Neutrophil (primary cell): Measurements from ENCODE around the gene METTL6.

ENCODE experiments used
- H3K27ac ChIP-seq: fragments of 200-600 bp; sonication (generic); 2 replicates; pipeline ENCODE4 v1.5.1; 2016; ENCODE audit warnings: mild to moderate bottlenecking, moderate library complexity
- H3K27me3 ChIP-seq: fragments of 200-600 bp; sonication (generic); 2 replicates; pipeline ENCODE4 v1.6.0; 2016; ENCODE audit warnings: mild to moderate bottlenecking
- H3K36me3 ChIP-seq: fragments of 200-600 bp; sonication (generic); 2 replicates; pipeline ENCODE4 v1.5.1; 2017
- H3K4me1 ChIP-seq, 2 experiments: fragments of 200-600 bp in 1 of 2; sonication (generic) in 1 of 2; 1 replicate in 1 of 2; 2 replicates in 1 of 2; pipeline versions ENCODE4 v1.5.1 to v1.6.1; 2013 to 2016; ENCODE audit warnings: low read depth in 1 of 2, low read length in 1 of 2, mild to moderate bottlenecking in 1 of 2, moderate library complexity in 1 of 2; ENCODE audit not compliant: control insufficient read depth in 1 of 2, insufficient read depth in 1 of 2
- H3K4me3 ChIP-seq, 2 experiments: fragments of 200-600 bp in 1 of 2; sonication (generic) in 1 of 2; 1 replicate in 1 of 2; 2 replicates in 1 of 2; pipeline ENCODE4 v1.5.1; 2013 to 2016; ENCODE audit warnings: low read depth in 1 of 2, low read length in 1 of 2, mild to moderate bottlenecking in 1 of 2, moderate library complexity in 1 of 2
- H3K9me3 ChIP-seq: fragments of 200-600 bp; sonication (generic); 2 replicates; pipeline ENCODE4 v1.5.1; 2016
- TF ChIP-seq, protein P1 (sequence below): fragments of 200-600 bp; sonication (generic); IDR thresholded peaks from 2 replicates; pipeline ENCODE4 v1.5.1; 2016; ENCODE audit warnings: antibody characterized with exemption

The METTL6 gene

DNA sequence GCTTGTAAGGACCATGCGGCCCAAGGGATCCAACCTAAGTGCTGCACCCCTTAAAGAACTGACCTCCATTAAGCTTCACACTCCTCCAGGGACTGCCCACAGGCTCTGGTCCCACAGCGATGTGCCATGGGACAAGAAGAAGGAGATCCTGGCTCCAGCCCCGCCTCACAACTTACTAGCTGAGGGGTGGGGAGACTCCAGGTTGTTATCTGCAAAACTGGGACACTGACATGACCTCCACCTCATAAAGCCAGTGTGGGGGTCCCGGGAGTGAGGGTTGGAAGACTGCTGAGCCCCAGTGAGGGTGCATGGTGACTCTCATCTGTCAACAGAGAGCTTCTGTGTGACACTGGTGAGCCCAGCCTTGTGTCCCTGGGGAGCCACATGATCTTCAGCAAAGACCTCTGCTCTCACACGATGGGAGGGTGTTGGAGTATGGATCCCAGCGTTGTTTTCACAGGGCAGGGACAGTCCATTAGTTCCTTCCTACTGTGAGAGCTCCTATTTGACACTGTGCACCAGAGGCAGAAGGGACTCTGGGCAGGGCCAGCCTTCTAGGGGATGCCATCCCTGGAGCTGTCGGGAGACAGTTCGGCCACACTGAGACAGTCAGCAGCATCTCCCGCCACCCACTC is 26.8 kb upstream of the METTL6 start:
- H3K27me3 ChIP-seq: no peaks in the 10 kb centered on the region
- H3K27ac ChIP-seq: no peak overlapping the region
- no peaks in the 10 kb centered on the region for H3K9me3 ChIP-seq
- H3K4me3 ChIP-seq: no peak overlapping the region
- TF ChIP-seq, protein P1, sequence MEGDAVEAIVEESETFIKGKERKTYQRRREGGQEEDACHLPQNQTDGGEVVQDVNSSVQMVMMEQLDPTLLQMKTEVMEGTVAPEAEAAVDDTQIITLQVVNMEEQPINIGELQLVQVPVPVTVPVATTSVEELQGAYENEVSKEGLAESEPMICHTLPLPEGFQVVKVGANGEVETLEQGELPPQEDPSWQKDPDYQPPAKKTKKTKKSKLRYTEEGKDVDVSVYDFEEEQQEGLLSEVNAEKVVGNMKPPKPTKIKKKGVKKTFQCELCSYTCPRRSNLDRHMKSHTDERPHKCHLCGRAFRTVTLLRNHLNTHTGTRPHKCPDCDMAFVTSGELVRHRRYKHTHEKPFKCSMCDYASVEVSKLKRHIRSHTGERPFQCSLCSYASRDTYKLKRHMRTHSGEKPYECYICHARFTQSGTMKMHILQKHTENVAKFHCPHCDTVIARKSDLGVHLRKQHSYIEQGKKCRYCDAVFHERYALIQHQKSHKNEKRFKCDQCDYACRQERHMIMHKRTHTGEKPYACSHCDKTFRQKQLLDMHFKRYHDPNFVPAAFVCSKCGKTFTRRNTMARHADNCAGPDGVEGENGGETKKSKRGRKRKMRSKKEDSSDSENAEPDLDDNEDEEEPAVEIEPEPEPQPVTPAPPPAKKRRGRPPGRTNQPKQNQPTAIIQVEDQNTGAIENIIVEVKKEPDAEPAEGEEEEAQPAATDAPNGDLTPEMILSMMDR: no peak
- H3K4me1 ChIP-seq: peaks cover 14 to 15% of the 10 kb centered on the region in 2 experiments
- H3K36me3 ChIP-seq: no peaks in the 10 kb centered on the region

DNA sequence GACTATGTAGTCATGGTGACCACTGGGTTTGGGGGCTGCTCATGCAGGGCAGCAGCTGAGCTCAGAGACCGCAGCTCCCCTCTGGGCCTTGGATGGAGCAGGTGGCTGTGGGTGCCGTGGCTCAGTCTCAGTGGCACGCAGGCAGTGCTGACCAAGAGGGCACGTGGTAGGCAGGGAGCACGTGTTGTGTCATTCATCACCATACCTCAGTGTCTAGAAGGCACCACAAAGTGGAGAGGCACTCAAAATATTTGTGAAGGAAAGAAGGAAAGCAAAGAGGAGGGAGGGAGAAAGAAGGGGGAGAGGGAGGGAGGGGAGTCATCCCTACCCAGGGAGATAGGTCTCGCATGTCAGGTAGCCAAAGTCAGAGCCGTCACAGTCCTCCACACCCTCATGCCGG is 26.2 kb upstream of the METTL6 start:
- Histone ChIP-seq H3K9me3 (no peaks in the 10 kb centered on the region), H3K4me3 (no peak overlapping the region), H3K4me1 (peaks cover 8 to 9% of the 10 kb centered on the region in 2 experiments), H3K36me3 (no peaks in the 10 kb centered on the region), H3K27me3 (no peaks in the 10 kb centered on the region), H3K27ac (no peak overlapping the region)
- TF ChIP-seq, protein P1: no peak

DNA sequence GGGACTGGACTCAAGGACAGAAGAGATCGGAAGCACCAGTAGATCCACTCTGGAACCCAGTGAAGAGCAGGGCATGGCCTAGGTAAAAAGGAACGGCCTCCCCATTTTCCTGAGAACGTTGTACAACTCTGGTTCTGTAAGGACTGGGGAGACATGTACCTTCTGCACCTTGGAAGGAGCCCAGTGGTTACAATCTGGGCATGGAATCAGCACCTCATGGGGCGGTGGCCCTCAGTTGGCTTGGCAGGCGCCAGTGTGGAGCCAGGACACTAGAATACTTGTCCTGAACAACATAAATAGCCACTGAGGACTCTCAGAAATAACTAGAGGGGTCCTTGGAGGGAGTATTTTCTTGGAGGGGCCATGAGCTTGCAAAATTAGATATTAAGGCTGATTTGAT is 25.6 kb upstream of the METTL6 start:
- Histone ChIP-seq H3K36me3 (no peaks in the 10 kb centered on the region), H3K9me3 (no peaks in the 10 kb centered on the region), H3K27ac (no peak overlapping the region), H3K27me3 (no peaks in the 10 kb centered on the region), H3K4me3 (no peak overlapping the region), H3K4me1 (peaks cover 2 to 4% of the 10 kb centered on the region in 2 experiments)
- TF ChIP-seq, protein P1: no peak

DNA sequence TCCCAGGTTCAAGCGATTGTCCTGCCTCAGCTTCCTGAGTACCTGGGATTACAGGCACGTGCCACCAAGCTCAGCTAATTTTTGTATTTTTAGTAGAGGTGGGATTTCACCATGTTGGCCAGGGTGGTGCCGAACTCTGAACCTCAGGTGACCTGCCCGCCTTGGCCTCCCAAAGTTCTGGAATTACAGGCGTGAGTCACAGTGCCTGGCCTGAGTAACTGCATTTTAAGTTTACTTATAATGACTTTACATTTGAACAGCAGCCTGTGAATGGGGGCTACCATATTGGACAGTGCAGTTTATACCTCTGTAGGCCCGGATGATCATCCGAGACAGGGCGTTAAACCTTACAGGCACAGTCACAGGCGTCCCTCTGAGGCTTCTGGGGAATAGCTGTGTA is 24.8 kb upstream of the METTL6 start:
- H3K9me3 ChIP-seq: no peaks in the 10 kb centered on the region
- no peak overlapping the region for H3K27ac ChIP-seq
- H3K4me3 ChIP-seq: no peak overlapping the region
- no peaks in the 10 kb centered on the region for H3K27me3 ChIP-seq
- TF ChIP-seq, protein P1: no peak
- no peaks in the 10 kb centered on the region for H3K4me1 ChIP-seq
- H3K36me3 ChIP-seq: no peaks in the 10 kb centered on the region

DNA sequence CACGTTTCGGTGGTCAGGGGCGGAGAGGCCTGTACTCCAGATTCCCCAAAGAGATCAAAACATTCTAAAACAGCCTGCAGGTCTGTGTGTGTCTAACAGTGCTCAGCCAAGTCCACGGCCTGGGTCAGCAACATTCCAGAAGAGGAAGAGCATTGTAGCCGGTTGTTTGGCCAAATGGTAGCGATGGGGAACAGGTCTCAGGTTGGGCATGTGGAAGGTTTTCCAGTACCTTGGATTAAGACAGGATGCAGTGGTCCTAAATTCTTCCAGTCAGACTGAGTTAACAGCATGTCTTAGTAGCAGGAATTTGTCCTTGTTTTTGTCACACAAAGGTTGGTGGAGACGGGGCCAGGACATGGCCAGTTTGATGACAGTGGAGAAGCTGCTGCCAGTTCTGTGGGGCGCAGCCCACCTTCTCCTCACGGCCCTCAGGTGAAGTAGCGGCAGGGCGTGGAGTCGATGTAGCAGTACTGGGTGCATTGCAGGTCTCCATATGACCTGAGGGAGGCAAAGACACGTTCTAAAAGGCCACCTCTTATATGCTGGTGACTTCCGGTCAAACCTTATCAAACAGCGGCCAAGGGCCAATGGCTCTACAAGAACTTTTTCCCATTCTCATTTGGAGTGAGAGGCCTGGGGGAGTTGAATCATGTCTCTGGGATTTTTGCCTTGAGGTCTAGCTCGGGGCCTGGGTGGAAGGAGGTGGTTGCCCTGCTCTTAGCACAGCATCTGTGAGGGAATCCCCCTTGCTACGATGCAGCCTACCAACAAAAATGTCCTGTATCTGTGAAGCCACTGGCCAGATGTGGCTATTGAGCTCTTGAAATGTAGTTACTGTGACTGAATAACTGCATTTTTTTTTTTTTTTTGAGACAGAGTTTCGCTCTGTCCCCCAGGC is 24.1 kb upstream of the METTL6 start:
- no peaks in the 10 kb centered on the region for H3K27me3 ChIP-seq
- no peak overlapping the region for H3K27ac ChIP-seq
- H3K4me1 ChIP-seq: no peaks in the 10 kb centered on the region
- no peaks in the 10 kb centered on the region for H3K9me3 ChIP-seq
- no peaks in the 10 kb centered on the region for H3K36me3 ChIP-seq
- no peak overlapping the region for H3K4me3 ChIP-seq
- TF ChIP-seq, protein P1: no peak
